GM21723 (cell line): ENCODE results near the gene LAIR1.
"Not testable (repeated sequence)": the region's sequence is repeated elsewhere in the genome, so short reads cannot be mapped to it uniquely, and the experiment has no call there.

Experiments
- ATAC-seq: cut with Tn5 transposase; IDR thresholded peaks from one replicate; pipeline ENCODE4 v1.9.1; 2021; ENCODE audit warnings: mild to moderate bottlenecking, moderate library complexity; ENCODE audit not compliant: unreplicated experiment

Gene LAIR1

GRCh38 chr19:54343868-54344267, 20.9 kb downstream of the LAIR1 start:
- no peak for ATAC-seq

GRCh38 chr19:54341295-54341694, 23.4 kb downstream of the LAIR1 start:
- ATAC-seq: no peak

- no peak for ATAC-seq
Measured at GRCh38 chr19:54339646-54340358, 24.9 kb downstream of the LAIR1 start.

GRCh38 chr19:54338521-54338920, 26.2 kb downstream of the LAIR1 start:
- no peak for ATAC-seq

GRCh38 chr19:54337858-54338230, 26.9 kb downstream of the LAIR1 start:
- no peak for ATAC-seq

- ATAC-seq: no peak
Measured at GRCh38 chr19:54336893-54337857, 27.6 kb downstream of the LAIR1 start.

- ATAC-seq: no peak
Measured at GRCh38 chr19:54335979-54336892, 28.5 kb downstream of the LAIR1 start.

GRCh38 chr19:54335164-54335563, 29.6 kb downstream of the LAIR1 start:
- no peak for ATAC-seq

GRCh38 chr19:54333586-54334298, 31.0 kb downstream of the LAIR1 start:
- no peak for ATAC-seq

- ATAC-seq: no peak
Measured at GRCh38 chr19:54332149-54332548, 32.6 kb downstream of the LAIR1 start.

GRCh38 chr19:54331626-54332025, 33.1 kb downstream of the LAIR1 start:
- no peak for ATAC-seq

GRCh38 chr19:54329476-54330165, 35.1 kb downstream of the LAIR1 start:
- no peak for ATAC-seq

GRCh38 chr19:54328781-54329180, 36.0 kb downstream of the LAIR1 start:
- not testable (repeated sequence) for ATAC-seq

GRCh38 chr19:54325631-54326030, 39.1 kb downstream of the LAIR1 start:
- no peak for ATAC-seq

- ATAC-seq: no peak
Measured at GRCh38 chr19:54325194-54325621, 39.5 kb downstream of the LAIR1 start.

GRCh38 chr19:54324071-54324470, 40.7 kb downstream of the LAIR1 start:
- ATAC-seq: no peak

- ATAC-seq: not testable (repeated sequence)
Measured at GRCh38 chr19:54322934-54323333, 41.8 kb downstream of the LAIR1 start.

- ATAC-seq: not testable (repeated sequence)
Measured at GRCh38 chr19:54322295-54322694, 42.4 kb downstream of the LAIR1 start.

GRCh38 chr19:54319892-54320670, 44.6 kb downstream of the LAIR1 start:
- no peak for ATAC-seq
